Colon (tissue), 2 donors: Measurements from ENCODE around the gene CCDC157.

Source experiments
- FAIRE-seq: peaks from 2 replicates; lab custom pipeline; 2012; peaks lifted over from hg19 to GRCh38; lab: Jason Lieb, UNC
- donor health status: control.
- donor health status: control.

Gene CCDC157

GRCh38 chr22:30416403-30416802, 59.6 kb downstream of the CCDC157 start:
- no peak for FAIRE-seq

DNA sequence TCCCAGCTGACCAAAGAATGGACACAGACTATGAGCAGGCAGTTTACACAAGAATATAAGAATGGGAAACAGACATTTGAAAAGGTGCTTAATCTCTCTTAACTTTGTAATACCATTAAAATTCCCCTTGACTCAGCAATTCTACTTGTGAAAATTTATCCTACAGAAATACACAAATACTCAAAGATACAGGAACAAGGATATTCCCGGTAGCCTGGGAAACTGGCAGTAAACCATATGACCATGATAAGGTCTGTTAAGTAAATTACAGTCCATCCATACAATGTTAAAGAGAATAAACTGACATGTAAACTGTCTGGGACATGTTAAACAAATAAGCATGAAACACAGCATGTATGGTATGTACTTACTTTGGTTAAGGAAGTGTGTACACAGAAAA, 60.0 kb downstream of the CCDC157 start:
- no peak for FAIRE-seq

- FAIRE-seq, result no peak
Observed at GRCh38 chr22:30420347-30421125, 63.7 kb downstream of the CCDC157 start.

GRCh38 chr22:30421695-30422480, 65.1 kb downstream of the CCDC157 start:
- FAIRE-seq, result no peak

GRCh38 chr22:30422481-30423300, 65.9 kb downstream of the CCDC157 start:
- FAIRE-seq, result no peak

- FAIRE-seq, result no peak
Observed at GRCh38 chr22:30423301-30423958, 66.6 kb downstream of the CCDC157 start.

DNA sequence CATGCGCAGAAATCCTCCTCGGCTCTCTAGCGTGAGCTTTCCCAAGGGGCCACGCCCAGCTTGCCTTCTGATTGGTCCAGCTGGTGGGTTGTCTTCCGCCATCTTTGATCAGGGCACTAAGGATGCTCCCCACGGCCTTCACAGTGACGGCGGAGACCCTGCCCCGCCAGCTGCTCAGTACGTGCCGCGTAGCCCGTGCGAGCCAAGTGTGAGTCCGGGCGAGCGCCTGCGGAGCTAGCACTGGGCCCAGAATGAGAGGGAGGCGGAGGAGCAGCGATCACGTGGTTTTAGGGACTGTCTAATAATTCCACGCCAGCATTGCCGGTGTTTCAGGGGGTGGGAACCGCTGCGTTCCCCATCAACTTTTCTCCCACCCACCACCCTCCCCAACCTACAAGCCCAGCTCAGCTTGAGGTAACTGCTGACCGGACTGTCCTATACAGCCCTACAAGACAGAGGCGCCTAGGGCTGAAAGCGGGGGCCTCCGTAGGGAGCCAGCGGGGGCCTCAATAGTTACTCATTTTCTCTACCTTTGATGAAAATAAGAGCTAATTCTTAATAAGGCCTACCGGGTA, 67.2 kb downstream of the CCDC157 start:
- FAIRE-seq, result no peak

DNA sequence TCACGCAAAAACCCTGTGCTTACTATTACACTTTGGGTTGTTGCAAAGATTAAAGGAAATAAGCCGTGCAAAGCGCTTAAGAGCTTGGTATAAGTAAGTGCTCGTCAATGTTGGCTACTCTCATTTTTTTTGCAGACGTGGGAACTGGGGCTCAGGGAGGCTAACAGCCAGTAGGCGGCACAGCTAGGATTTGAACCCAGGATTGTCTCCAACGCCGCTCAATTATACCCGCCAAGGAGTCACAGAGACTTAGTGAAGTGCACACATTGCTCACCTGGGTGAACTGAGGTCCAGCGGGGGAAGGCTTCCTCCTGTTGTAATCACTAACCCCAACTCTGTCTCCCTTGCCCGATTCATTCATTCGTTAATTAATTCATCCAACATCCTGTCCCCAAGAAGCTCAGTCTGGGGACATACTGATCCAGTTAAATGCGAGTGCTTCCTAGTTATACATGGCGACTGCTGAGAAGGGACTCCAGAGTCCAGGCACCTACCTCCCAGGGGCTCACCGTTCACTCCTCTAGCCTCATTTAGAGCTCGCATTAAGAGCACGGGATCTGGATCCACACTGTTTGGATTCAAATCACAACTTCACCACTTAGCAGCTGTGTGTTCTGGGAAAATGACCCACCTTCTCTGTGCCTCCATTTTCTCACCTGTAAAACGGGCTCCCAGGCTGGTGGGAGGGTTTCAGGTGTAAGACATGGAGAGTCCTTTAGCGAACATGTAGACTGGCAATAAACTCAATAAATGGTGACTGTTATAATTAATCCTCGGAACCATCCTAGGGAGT, 67.9 kb downstream of the CCDC157 start:
- FAIRE-seq, result no peak

DNA sequence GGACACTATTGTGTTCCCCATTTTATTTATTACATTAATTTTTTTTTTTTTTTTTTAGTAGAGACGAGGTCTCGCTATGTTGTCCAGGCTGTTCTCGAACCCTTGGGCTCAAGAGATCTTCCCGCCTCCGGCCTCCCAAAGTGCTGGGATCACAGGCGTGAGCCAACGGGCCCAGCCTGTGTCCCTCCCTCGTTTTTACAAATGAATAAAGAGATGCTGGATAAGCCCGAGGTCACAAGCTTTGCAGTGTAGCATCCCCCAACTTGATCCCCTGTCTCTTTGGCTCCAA, 68.5 kb downstream of the CCDC157 start:
- no peak for FAIRE-seq

DNA sequence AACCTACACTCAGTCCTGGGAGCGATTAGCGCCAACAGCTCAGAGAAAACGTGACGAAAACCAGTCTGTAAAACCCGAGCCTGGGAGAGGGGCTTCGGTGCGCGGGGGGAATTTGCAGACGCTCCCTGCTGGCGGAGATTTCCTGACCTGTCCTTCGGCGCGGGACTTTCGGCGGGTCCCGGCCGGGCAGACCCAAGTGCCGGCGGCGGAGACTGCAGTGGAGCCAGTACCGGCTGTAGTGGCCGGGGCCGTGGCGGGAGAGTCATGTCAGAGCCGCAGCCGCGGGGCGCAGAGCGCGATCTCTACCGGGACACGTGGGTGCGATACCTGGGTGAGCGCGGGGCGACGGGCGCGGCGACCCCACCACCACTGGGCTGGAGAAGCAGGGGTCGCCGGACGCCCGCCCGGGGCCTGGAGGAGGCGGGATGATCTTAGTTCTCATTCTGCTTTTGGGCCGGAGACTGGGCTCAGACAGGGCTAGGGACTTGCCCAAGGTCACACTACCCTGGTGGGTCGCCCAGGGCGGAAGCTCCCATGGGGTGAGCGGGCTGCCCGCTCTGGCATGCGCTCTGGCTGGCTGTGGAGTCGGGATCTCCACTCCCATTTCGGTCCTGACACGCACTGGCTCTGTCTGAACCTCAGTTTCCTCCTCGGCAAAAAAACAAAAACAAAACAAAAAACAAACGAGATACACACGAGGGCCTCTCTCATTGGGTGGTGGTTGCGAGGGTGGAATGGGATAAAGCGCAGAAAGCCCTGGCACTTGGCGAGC, 69.0 kb downstream of the CCDC157 start, which contains the start of gene MTFP1:
TSS of gene MTFP1 (plus strand) at position 153 of the 772 bp plus-strand sequence. CDS start at position 265, 112 bp downstream.
- no peak for FAIRE-seq
